ENCODE results near the gene MICAL2.

DNA sequence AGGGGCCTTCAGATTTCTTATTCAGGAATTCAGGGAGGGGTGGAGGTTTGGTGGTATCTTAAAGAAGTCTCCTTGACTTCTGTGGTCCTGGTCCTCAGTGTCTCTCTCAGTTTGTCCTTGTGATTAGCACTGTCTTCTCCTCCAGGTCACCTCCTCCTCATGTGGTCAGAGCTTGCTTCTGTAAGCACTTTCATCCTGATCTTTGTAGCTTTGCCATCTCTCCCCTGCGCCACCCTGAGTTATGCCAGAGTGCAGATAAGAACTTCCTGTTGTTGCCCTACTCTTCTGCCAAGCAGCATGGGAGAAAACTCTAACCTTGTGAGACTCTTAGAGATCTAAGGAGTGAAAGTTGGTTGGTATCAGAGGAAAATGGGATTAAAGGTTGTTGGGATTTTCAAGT lies 30.9 kb downstream of the MICAL2 start:
- TF ChIP-seq, protein P1, sequence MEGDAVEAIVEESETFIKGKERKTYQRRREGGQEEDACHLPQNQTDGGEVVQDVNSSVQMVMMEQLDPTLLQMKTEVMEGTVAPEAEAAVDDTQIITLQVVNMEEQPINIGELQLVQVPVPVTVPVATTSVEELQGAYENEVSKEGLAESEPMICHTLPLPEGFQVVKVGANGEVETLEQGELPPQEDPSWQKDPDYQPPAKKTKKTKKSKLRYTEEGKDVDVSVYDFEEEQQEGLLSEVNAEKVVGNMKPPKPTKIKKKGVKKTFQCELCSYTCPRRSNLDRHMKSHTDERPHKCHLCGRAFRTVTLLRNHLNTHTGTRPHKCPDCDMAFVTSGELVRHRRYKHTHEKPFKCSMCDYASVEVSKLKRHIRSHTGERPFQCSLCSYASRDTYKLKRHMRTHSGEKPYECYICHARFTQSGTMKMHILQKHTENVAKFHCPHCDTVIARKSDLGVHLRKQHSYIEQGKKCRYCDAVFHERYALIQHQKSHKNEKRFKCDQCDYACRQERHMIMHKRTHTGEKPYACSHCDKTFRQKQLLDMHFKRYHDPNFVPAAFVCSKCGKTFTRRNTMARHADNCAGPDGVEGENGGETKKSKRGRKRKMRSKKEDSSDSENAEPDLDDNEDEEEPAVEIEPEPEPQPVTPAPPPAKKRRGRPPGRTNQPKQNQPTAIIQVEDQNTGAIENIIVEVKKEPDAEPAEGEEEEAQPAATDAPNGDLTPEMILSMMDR (IDR thresholded peaks at IDR 0.05), result no peak
- TF ChIP-seq CEBPB (IDR thresholded peaks at IDR 0.05) (no peak), CHD4 (IDR thresholded peaks at IDR 0.05; ENCODE audit: borderline replicate concordance) (no peak), MAZ (IDR thresholded peaks at IDR 0.05; ENCODE audit: borderline replicate concordance, low read depth, low read length) (no peak), POLR2A (IDR thresholded peaks at IDR 0.05; ENCODE audit: low read length) (no peak), POLR2AphosphoS2 (conservative IDR thresholded peaks at IDR 0.05; ENCODE audit: low read length) (no peak), MAX (IDR thresholded peaks at IDR 0.05) (no peak), EHMT2 (IDR thresholded peaks at IDR 0.05; ENCODE audit: low read depth) (no peak), RFX5 (IDR thresholded peaks at IDR 0.05) (no peak), USF2 (IDR thresholded peaks at IDR 0.05) (no peak), PBX3 (IDR thresholded peaks at IDR 0.05) (no peak)

Measured in A549 (cell line).